ENCODE data around the gene JMJD7.

JMJD7 gene

GRCh38 chr15:41874736-41875135 is 46.8 kb downstream of the JMJD7 start:
- H3K4me3 ChIP-seq (ENCODE audit: low read depth, low read length) = no peak overlapping the region
- TF ChIP-seq, protein P1, sequence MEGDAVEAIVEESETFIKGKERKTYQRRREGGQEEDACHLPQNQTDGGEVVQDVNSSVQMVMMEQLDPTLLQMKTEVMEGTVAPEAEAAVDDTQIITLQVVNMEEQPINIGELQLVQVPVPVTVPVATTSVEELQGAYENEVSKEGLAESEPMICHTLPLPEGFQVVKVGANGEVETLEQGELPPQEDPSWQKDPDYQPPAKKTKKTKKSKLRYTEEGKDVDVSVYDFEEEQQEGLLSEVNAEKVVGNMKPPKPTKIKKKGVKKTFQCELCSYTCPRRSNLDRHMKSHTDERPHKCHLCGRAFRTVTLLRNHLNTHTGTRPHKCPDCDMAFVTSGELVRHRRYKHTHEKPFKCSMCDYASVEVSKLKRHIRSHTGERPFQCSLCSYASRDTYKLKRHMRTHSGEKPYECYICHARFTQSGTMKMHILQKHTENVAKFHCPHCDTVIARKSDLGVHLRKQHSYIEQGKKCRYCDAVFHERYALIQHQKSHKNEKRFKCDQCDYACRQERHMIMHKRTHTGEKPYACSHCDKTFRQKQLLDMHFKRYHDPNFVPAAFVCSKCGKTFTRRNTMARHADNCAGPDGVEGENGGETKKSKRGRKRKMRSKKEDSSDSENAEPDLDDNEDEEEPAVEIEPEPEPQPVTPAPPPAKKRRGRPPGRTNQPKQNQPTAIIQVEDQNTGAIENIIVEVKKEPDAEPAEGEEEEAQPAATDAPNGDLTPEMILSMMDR (conservative IDR thresholded peaks at IDR 0.05; ENCODE audit: low read depth, low read length) = no peak
- DNase-seq (ENCODE audit: low read depth) = no peak

GRCh38 chr15:41876007-41876406 is 48.1 kb downstream of the JMJD7 start:
- TF ChIP-seq, protein P1 (conservative IDR thresholded peaks at IDR 0.05; ENCODE audit: low read depth, low read length) = no peak

GRCh38 chr15:41876689-41877088 is 48.8 kb downstream of the JMJD7 start:
- DNase-seq (ENCODE audit: low read depth) = no peak
- H3K4me3 ChIP-seq (ENCODE audit: low read depth, low read length) = no peak overlapping the region
- TF ChIP-seq, protein P1 (conservative IDR thresholded peaks at IDR 0.05; ENCODE audit: low read depth, low read length) = no peak

More at GRCh38 chr15:41876007-41876406, 48.1 kb downstream of the JMJD7 start:
- no peak for DNase-seq (ENCODE audit: low read depth)
- no peak overlapping the region for H3K4me3 ChIP-seq (ENCODE audit: low read depth, low read length)

DNA sequence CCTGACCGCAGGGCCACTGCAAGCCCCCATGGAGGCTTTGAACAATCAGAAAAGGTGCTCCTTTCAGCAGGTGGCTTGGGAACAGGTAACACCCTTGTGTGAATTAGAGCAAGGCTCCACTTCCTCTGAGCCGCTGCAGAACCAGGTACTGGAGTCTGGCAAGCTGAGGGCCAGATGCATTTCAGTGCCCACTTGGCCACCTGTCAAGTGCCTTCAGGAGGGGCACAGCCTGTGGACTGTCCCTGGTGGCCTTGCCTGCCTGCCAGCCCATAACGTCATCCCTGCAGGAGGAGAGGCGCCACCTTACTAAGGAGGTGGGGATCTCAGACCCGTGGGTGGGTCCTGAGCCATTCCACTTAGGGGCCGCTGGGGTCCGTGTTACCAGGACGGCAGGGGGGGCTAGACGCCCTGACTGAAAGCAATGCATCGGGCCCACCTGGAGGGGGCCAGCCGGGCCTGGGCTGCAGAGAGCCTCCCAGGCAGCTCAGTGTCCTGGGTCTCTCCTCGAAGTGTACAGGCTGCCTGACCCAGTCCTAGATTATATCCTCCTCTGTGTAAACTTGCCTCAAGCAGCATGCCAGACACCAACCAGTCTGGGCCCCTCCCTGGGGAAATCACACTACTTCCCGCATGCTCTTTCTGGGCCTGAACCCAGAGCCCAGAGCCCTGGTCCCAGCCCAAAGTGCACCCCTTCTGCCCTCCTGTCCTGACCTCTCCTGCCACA is 49.9 kb downstream of the JMJD7 start:
- TF ChIP-seq, protein P1 (conservative IDR thresholded peaks at IDR 0.05; ENCODE audit: low read depth, low read length) = no peak
- no peak overlapping the region for H3K4me3 ChIP-seq (ENCODE audit: low read depth, low read length)
- no peak for DNase-seq (ENCODE audit: low read depth)

- TF ChIP-seq, protein P1 (conservative IDR thresholded peaks at IDR 0.05; ENCODE audit: low read depth, low read length) = no peak
- no peak overlapping the region for H3K4me3 ChIP-seq (ENCODE audit: low read depth, low read length)
- DNase-seq (ENCODE audit: low read depth) = no peak
These were observed 50.4 kb downstream of the JMJD7 start for GRCh38 chr15:41878355-41878699.

DNA sequence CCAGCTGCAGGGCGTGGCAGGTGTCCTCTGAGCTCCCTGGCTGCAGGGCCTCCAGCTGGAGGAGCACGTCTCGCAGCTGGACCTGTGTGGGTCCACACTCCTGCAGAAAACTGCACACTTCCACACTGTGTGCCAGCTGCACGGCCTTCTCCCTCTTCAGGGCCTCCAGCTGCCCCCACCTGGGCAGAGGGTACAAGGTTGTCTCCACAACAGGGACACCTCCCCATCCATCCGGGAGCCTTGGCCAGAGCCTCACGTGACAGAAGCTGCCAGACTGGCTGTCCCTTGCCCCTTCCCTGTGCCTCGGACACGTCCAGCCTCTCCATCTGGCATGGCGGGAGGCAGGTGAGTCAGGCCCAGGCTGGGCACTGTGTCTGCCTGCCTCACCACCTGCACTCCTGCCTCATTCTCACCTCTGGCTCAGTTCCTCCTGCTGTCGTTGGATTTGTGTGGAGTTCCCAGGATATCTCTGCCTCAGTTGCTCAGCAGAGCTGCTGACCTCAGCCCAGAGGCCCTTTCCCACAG is 51.5 kb downstream of the JMJD7 start:
- TF ChIP-seq, protein P1 (conservative IDR thresholded peaks at IDR 0.05; ENCODE audit: low read depth, low read length) = no peak
- no peak overlapping the region for H3K4me3 ChIP-seq (ENCODE audit: low read depth, low read length)
- DNase-seq (ENCODE audit: low read depth) = no peak

Data from choroid plexus epithelial cell (primary cell).